22Rv1 (cell line): Measurements from ENCODE around the gene TREM2.

Experiments used
- ZFX ChIP-seq: fragments of 450-650 bp; IDR thresholded peaks from 2 replicates; pipeline ENCODE4 v1.6.1; 2017; ENCODE audit warnings: antibody characterized with exemption, borderline replicate concordance
- TF ChIP-seq, protein P1 (sequence below): fragments of 450-650 bp; IDR thresholded peaks from 2 replicates; pipeline ENCODE4 v1.5.1; 2017; ENCODE audit warnings: mild to moderate bottlenecking

DNA sequence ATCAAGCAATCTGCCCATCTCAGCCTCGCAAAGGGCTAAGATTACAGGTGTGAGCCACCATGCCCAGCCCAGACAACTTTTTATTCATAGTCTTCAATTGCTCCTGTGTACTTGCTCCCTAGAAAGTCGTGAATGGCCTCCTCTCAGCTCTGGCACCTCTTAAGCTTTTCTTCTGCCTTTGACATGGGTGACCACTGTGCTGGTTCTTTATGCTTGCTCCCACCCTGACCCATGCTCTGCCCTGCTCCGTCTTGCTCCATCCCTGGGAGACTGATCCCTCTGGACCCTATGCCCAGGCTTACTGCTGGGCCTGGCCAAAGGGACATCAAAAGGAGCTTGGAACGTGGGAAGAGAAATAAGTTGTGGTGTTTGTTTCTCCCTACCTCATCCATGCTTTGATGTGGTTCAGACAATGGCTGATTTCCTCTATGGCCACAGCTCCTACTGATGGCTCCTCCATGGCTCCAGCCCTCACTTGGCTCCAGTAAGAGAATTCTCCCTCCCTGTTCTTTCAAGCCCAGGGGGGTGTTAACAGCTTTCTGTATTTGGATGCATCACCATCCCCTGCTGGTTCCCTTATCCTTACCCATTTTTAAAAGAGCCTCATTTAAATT, 7.7 kb upstream of the TREM2 start:
- TF ChIP-seq, protein P1, sequence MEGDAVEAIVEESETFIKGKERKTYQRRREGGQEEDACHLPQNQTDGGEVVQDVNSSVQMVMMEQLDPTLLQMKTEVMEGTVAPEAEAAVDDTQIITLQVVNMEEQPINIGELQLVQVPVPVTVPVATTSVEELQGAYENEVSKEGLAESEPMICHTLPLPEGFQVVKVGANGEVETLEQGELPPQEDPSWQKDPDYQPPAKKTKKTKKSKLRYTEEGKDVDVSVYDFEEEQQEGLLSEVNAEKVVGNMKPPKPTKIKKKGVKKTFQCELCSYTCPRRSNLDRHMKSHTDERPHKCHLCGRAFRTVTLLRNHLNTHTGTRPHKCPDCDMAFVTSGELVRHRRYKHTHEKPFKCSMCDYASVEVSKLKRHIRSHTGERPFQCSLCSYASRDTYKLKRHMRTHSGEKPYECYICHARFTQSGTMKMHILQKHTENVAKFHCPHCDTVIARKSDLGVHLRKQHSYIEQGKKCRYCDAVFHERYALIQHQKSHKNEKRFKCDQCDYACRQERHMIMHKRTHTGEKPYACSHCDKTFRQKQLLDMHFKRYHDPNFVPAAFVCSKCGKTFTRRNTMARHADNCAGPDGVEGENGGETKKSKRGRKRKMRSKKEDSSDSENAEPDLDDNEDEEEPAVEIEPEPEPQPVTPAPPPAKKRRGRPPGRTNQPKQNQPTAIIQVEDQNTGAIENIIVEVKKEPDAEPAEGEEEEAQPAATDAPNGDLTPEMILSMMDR = no peak
- no peak for TF ChIP-seq ZFX
